HG03097 (cell line): Measurements from ENCODE around the gene RNF148.

Experiments used
- ATAC-seq: cut with Tn5 transposase; IDR thresholded peaks from one replicate; pipeline ENCODE4 v1.9.1; 2021; ENCODE audit not compliant: unreplicated experiment, low FRiP score

The RNF148 gene

GRCh38 chr7:122702872-122703510 is at the start of gene RNF148:
Gene RNF148 (minus strand): TSS chr7:122702922. CDS start chr7:122702750, 172 bp downstream.
- ATAC-seq, result no peak

GRCh38 chr7:122750389-122750788 is 47.7 kb upstream of the RNF148 start:
- no peak for ATAC-seq

GRCh38 chr7:122748195-122748594 is 45.5 kb upstream of the RNF148 start:
- no peak for ATAC-seq

DNA sequence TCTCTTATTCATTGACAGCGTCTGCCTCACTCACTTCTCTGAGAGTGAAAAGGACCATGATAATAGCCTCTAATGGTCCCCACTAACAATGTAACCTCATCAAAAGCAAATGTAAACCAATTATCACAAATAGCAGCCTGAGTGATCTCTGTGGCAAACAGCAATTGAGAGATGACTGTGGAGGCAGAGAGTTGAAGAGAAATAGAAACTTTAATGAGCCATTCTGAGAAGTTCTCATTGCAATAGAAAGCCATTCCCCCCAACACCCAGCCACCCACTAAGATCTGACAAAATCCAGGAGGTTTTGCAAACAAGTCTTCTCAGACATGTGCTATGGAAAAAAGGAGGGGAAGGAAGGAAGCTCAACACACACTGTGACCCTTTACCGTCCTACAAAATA is 44.2 kb upstream of the RNF148 start:
- no peak for ATAC-seq

GRCh38 chr7:122743211-122743610 is 40.5 kb upstream of the RNF148 start:
- no peak for ATAC-seq

GRCh38 chr7:122738947-122739346 is 36.2 kb upstream of the RNF148 start:
- ATAC-seq, result no peak

- no peak for ATAC-seq
Measured at GRCh38 chr7:122736183-122736582, 33.5 kb upstream of the RNF148 start.

DNA sequence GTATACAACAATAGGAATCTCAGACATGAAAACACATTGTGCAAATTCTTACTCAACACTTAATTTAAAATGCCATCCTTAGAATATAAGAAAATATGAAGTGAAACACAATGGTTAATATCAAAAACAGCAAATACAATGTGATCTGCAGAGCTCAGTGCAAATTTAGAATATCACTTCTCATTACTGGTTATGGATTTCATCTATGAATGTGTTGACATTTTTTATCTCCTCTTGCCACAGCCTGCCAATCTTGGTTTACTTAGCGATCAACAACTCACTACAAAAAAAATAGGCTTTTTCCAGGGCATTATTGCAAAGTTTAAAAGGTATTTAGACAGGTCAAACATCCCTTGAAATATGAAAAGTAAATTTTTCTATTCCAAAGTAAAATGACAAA is 25.0 kb upstream of the RNF148 start:
- no peak for ATAC-seq

DNA sequence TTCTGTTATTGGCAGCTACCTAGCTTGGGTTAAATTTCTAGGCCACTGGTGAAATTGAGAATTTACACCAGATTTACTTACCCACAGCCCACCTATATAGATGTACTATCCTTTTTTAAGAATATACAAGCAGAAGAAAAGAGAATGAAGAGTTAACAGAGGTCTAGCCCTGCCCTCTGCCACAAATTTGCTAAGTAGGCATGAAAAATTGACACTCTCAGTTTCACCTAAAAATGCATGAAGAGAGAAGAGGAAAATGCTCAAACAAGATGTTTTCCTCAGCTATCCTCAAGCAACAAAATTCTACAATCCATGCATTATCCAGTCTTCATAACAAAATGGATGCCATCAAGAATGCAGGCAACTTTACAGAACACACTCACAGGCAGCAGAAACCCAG is 24.6 kb upstream of the RNF148 start:
- no peak for ATAC-seq

- no peak for ATAC-seq
Measured at GRCh38 chr7:122726881-122727280, 24.2 kb upstream of the RNF148 start.

DNA sequence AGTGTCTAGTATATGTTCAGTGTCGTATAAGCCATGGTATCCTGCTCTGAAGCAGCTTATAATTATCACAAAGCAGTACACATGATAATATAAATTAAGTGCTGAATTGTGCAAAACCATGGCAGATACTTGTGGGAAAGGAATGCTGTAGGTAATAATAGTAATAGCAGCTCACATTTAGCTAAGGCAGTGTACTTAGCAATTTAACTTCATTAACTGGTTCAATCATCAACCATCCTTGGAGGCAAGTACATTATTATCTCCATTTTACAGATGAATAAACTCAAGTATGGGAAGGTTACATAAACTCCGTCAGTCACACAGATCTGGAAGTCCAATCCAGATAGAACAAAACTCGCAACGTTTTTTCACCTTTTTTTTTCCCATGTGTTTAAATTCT is 21.6 kb upstream of the RNF148 start:
- ATAC-seq, result no peak

DNA sequence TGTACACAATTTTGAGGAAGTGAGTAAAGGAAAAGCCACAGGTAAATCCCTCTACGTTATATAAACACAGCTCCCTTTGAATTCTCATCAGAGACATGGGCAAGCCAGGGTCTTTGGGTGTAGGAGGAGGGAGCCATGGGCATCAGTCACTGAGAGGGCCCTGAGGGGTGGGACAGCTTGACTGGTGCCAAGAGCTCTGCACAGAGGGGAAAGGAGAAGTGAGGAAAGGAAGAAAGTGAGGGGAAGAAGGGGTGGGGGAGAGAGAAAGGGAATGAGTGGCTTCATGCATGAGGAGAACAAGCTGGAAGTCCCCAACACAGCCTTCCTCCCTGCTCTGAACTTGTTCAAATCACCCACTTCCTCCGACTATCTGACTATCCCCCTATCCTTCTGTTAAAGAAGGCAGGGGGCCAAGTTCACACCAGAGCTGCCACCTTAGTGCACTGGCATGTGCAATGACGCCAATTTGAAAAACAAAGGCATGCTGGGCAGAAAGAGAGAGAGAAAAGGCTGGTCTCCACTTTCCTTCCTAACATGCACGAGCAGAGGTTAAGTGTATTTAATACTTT is 16.4 kb upstream of the RNF148 start:
- no peak for ATAC-seq

- ATAC-seq, result no peak
Measured at GRCh38 chr7:122717356-122718089, 14.8 kb upstream of the RNF148 start.

GRCh38 chr7:122715183-122715582 is 12.5 kb upstream of the RNF148 start:
- ATAC-seq, result no peak

- no peak for ATAC-seq
Measured at GRCh38 chr7:122710916-122711315, 8.2 kb upstream of the RNF148 start.

DNA sequence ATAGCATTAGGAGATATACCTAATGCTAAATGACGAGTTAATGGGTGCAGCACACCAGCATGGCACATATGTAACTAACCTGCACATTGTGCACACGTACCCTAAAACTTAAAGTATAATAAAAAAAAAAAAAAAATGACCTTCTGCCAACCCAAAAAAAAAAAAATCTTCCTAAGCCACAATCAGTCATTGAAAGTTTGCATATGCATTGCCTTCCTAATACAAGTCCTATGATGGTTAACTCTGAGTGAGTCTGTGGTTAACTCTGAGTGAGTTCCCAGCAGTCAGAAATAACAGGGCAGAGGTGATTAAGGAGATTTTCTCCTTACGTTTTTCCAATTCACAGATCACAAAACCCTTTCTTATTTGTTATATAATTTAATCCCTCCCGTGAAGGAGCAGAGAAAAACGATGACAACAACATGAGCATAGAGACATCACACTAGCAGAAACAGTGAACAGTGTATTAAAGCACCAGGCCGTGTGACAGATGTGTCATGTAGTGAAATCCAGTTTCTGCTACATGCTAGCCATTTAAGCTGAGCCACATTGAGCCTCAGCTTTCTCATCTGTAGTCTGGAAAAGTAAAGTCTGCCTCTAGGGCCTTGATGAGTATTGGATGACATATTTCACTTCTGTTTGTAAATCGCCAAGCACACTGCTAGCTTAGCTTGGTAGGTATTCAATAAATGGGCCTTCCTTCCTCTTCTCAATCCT is 7.4 kb upstream of the RNF148 start:
- ATAC-seq, result no peak

DNA sequence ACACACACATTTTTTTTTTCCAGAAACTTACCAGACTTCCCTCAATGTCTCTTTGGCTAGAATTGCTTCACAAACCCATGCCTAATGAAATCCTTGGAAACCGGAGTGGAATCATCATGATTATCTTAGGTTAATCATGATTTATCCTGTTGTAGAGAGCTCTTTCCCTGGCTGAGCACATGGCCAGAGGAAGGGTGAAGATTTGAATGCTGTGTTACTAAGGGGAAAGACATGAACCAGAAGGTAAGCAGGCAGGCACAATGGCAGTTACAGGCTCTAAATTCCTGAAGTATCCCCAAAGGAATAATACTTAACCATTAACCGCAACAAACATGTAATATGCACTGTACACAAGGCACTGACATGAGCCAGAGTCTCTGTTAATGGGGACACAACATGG is 4.1 kb upstream of the RNF148 start:
- no peak for ATAC-seq

DNA sequence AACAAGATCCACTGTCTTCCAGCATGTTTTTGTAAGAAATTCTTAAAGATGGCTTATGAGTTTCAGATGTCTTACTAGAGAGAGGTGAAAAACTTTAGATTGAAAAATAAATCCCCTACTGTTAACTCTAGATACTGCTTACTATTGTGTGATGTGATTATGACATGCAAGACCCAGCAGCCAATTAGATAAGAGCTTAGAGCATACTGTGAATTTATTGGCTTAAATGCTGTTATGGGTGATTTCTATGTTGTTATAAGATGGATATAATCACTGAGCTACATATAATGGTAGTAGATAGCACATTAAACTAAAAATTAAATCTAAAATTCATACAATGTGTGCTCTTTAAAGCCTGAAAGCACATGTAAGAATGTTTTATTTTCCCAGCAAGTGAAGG is 3.7 kb downstream of the RNF148 start, which contains the start of gene RNF133:
Gene RNF133 (minus strand): TSS at position 101 of the 400 bp plus-strand sequence. CDS start 199 bp downstream, outside the sequence.
- ATAC-seq, result no peak

DNA sequence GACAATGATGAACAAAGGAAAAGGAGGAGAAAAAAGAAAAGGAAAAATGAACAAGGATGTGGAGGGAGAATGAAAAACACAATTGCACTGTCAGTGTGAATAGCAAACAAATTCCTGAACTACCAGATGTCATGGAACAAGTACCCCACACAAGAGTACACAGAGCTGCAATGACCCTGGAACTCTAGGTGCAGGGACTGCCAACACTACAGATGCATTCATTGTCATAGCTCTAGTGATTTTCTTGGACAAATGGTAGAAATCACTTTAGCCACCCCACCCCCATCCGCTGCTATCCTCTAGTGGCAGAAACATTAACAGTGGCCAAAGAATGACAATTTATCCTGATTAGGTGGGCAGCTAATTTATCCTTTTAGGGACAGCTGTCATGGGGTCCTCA is 6.9 kb downstream of the RNF148 start:
- no peak for ATAC-seq

GRCh38 chr7:122694697-122695096 is 8.0 kb downstream of the RNF148 start:
- no peak for ATAC-seq

DNA sequence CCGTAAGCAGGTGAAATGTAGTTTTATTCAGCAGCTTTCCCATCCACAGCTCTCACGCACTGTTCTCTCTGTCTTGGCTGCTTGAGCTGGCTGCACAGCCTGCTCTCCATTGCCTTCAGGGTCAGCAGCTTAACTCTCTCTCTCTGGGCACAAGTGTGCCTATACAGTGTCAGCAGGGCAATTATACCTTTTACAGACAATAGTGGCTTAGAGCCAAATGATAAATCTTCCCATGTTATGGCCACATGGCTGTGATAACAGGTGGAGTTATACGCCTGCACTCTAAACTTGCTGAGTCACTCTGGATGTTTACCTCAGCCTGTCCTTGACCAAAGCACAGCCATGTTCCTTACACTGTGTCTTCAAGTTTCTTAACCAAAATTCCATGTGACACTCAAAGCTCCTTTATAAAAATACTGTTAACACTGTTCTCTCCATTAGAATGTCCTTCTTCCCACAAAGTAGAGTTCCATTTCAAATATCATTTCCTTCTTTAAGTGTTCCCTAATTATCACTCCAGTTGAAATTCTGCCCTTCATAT is 9.9 kb downstream of the RNF148 start:
- ATAC-seq, result no peak
